ENCODE measurements around the gene ABCC1. TPM values are rescaled to one million over a fixed set of nuclear protein-coding genes. Genes with fewer than 3 reads are reported as not detected.
"Not testable (repeated sequence)": the region's sequence is repeated elsewhere in the genome, so short reads cannot be mapped to it uniquely, and the experiment has no call there.

Gene ABCC1
- total RNA-seq, 4 donors from 2014 or later = 12.1 to 39.2 (median 18.6) TPM

DNA sequence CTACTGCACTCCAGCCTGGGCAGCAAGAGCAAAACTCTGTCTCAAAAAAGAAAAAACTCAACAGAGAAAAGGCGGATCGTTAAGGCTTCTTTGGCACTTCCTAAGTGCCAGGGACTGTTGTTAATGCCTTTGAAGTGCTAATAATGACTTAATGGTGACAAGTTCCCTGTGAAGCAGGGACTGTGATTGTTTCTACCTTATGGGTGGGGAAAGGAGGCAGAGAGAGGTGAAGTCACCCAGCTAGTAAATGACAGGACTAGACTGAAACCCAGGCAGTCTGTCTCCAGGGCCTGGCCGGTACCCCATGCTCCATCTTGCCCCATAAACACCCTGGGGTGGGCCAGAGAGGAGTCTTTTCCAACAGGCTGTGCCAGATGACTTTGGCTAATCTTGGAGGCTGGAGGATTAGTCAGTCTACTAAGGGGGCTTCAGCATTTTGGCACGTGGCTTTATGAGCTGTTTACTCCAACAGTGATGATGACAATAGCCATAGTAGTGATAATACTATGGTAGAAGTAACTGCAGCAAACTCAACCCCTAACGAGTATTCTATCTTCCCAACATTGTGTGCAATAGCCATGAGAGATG is 26.9 kb downstream of the ABCC1 start:
- no peaks in the 10 kb centered on the region for H3K4me1 ChIP-seq
- intact Hi-C loops (cut with DNase I; ENCODE audit: low total_unique reads) = no loop called here
- peaks cover 0 to 4% of the 10 kb centered on the region in 2 donors for H3K9me3 ChIP-seq
- DNase-seq = no peak
- H3K36me3 ChIP-seq = no peaks in the 10 kb centered on the region
- H3K27me3 ChIP-seq = no peaks in the 10 kb centered on the region
- H3K27ac ChIP-seq = peak overlapping the region; percentile 67 to 72
- H3K4me3 ChIP-seq = no peak overlapping the region
- TF ChIP-seq, protein P1, sequence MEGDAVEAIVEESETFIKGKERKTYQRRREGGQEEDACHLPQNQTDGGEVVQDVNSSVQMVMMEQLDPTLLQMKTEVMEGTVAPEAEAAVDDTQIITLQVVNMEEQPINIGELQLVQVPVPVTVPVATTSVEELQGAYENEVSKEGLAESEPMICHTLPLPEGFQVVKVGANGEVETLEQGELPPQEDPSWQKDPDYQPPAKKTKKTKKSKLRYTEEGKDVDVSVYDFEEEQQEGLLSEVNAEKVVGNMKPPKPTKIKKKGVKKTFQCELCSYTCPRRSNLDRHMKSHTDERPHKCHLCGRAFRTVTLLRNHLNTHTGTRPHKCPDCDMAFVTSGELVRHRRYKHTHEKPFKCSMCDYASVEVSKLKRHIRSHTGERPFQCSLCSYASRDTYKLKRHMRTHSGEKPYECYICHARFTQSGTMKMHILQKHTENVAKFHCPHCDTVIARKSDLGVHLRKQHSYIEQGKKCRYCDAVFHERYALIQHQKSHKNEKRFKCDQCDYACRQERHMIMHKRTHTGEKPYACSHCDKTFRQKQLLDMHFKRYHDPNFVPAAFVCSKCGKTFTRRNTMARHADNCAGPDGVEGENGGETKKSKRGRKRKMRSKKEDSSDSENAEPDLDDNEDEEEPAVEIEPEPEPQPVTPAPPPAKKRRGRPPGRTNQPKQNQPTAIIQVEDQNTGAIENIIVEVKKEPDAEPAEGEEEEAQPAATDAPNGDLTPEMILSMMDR (IDR thresholded peaks at IDR 0.05) = no peak

DNA sequence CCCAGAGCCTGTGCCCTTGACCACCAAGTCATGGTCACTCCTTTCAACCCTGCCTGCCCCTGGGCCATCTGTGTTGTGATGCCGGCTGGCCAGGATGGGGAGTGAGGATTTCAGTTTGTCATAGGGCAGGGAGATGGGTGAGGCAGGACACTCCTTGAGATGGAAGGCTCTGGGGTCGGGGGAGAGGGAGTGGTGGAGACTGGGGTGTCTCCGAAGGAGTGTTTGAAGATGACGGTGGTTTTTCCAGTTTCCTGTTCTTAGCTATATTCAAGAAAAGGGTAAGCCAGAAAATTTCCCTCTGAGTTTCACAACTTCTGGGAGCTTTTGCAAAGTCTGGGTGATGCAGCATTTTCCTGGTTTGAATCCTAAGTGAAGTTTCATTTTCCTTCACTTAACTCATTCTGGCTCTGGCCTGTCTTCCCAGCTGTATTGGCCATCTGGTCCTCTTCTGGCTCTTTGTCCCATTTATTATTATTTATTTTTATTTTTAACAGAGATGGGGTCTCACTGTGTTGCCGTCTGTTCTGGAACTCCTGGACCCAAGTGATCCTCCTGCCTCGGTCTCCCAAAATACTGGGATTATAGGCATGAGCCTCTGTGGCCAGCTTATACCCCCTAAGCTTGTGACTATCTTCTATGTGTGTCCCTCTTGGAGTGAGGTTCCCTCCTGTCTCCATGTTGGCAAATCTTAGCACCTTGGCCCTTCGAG is 27.7 kb downstream of the ABCC1 start:
- Histone ChIP-seq H3K27ac (peak overlapping the region; percentile 67 to 72), H3K9me3 (peaks cover 0 to 7% of the 10 kb centered on the region in 2 donors), H3K36me3 (no peaks in the 10 kb centered on the region), H3K4me1 (no peaks in the 10 kb centered on the region), H3K4me3 (no peak overlapping the region), H3K27me3 (no peaks in the 10 kb centered on the region)
- DNase-seq = peak in 1 of 2 donors; percentile 33
- intact Hi-C loops (cut with DNase I; ENCODE audit: low total_unique reads) = no loop called here
- TF ChIP-seq POLR2A (IDR thresholded peaks at IDR 0.05) = no peak
- TF ChIP-seq, protein P1 (IDR thresholded peaks at IDR 0.05) = no peak

DNA sequence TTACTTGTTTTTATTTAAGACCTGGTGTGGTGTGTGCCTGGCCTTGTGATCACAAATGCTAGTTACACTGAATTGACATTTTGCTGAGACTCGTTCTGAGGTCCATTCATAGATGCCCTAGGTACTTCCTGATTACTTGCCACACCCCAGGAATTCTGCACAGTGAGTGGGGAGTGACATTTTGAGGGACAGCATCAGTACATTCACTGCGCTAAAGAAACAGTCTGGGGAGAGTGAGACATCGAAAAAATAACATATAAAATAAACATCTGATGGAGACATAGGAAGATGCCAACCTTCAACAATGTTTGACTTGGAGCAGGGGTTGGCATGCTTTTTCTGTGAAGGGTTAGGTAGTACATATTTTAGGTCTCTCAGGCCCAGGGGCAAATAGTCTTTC is 30.4 kb downstream of the ABCC1 start:
- no peak for DNase-seq
- TF ChIP-seq POLR2A (IDR thresholded peaks at IDR 0.05) = no peak
- TF ChIP-seq, protein P1 (IDR thresholded peaks at IDR 0.05) = no peak
- Histone ChIP-seq H3K27ac (no peak overlapping the region), H3K27me3 (no peaks in the 10 kb centered on the region), H3K36me3 (no peaks in the 10 kb centered on the region), H3K9me3 (peaks cover 0 to 3% of the 10 kb centered on the region in 2 donors), H3K4me3 (no peak overlapping the region), H3K4me1 (no peaks in the 10 kb centered on the region)
- intact Hi-C loops (cut with DNase I; ENCODE audit: low total_unique reads) = no loop called here

DNA sequence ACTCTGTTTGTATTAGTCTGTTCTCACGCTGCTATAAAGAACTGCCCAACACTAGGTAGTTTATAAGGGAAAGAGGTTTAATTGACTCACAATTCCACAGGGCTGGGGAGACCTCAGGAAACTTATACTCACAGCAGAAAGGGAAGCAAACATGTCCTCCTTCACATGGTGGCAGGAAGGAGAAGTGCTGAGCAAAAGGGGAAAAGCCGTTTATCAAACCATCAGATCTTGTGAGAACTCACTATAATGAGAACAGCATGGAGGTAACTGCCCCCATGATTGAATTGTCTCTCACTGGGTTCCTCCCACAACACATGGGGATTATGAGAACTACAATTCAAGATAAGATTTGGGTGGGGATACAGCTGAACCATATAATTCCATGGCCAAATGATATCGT is 30.9 kb downstream of the ABCC1 start:
- DNase-seq = no peak
- no peaks in the 10 kb centered on the region for H3K36me3 ChIP-seq
- intact Hi-C loops (cut with DNase I; ENCODE audit: low total_unique reads) = no loop called here
- no peaks in the 10 kb centered on the region for H3K27me3 ChIP-seq
- H3K4me1 ChIP-seq = no peaks in the 10 kb centered on the region
- H3K4me3 ChIP-seq = no peak overlapping the region
- H3K27ac ChIP-seq = no peak overlapping the region
- no peak for TF ChIP-seq POLR2A (IDR thresholded peaks at IDR 0.05)
- TF ChIP-seq, protein P1 (IDR thresholded peaks at IDR 0.05) = no peak
- peaks cover 0 to 3% of the 10 kb centered on the region in 2 donors for H3K9me3 ChIP-seq

DNA sequence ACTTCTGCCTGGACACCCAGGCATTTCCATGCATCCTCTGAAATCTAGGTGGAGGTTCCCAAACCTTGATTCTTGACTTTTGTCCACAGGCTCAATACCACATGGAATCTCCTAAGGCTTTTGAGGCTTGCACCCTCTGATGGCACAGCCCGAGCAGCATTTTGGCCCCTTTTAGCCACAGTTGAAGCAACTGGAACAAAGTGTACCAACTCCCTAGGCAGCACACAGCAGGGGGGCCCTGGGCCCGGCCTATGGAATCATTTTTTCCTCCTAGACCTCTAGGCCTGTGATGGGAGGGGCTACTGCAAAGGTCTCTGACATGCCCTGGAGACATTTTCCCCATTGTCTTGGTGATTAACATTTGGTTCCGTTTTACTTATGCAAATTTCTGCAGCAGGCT is 32.0 kb downstream of the ABCC1 start:
- Histone ChIP-seq H3K36me3 (no peaks in the 10 kb centered on the region), H3K4me1 (no peaks in the 10 kb centered on the region), H3K4me3 (no peak overlapping the region), H3K27ac (no peak overlapping the region), H3K9me3 (peaks cover 0 to 3% of the 10 kb centered on the region in 2 donors), H3K27me3 (no peaks in the 10 kb centered on the region)
- intact Hi-C loops (cut with DNase I; ENCODE audit: low total_unique reads) = no loop called here
- no peak for TF ChIP-seq POLR2A (IDR thresholded peaks at IDR 0.05)
- TF ChIP-seq, protein P1 (IDR thresholded peaks at IDR 0.05) = no peak
- no peak for DNase-seq

DNA sequence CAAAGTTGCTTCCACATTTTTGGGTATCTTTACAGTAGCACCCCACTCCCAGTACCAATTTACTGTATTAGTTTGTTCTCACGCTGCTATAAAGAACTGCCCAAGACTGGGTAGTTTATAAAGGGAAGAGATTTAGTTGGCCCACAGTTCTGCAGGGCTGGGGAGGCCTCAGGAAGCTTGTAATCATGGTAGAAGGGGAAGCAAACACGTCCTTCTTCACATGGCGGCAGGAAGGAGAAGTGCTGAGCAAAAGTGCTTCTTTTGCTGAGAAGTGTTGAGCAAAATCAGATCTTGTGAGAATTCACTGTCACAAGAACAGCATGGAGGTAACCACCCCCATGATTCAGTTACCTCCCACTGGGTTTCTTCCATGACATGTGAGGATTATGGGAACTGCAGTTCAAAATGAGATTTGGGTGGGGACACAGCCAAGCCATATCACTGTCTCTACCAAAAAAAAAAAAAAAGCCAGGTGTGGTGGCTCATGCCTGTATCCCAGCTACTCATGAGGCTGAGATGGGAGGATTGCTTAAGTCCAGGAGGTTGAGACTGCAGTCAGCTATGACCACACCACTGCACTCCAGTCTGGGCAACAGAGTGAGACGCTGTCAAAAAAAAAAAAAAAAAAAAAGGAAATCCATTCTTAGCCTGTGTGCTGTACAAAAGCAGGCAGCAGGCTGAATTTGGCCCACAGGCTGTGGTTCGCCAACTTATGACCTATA is 32.9 kb downstream of the ABCC1 start:
- H3K9me3 ChIP-seq; H3K4me3 ChIP-seq; H3K4me1 ChIP-seq; H3K27ac ChIP-seq; H3K27me3 ChIP-seq; DNase-seq; intact Hi-C loops (cut with DNase I; ENCODE audit: low total_unique reads); H3K36me3 ChIP-seq: not testable (repeated sequence)
